ENCODE results near the gene BRD3.

DNA sequence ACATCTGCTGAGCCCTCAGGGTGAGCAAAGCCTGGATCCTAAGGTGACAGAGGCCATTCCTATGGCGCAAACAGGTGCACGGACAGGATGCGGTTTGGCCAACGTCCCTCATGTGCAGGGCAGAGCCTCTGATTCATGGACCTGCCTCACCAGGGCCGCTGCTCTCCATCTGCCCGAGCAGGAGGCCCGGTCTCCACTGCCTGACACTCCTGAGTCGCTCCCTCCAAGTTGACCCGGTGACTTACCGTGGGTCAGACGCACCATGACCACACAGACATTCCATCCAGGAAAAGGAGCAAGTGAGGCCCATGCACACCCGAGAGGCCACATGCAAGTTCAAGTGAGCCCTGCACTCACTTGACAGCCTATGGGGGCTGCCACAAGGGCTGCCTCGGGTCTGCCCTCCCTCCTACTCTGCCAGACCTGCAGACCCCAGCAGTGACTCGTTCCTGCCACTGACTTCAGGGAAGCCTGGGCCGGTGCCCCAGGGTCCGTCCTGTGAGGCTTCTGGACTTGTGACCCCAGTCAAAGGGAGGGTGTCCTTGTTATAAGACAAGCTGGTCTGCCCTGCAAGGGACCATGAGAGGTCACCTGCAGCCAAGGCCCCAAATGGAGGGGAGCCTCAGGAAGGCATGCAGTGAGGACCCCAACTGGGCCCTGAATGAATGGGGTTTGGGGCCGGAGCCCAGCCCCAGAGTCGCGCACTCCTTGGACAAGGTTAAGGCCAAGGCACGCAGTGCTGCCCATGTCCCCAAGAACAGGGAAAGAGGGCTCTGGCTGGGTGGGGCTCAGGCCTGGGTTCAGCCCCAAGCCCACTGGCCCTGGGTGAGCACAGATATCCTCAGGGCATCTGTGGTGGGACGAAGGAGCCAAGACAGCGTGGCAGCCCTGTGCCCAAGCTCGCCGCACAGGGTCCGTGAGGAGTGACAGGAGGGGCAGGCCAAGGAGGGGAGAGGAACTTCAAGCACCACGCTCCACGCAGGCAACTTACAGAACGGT lies 32.5 kb downstream of the BRD3 start:
- TF ChIP-seq, protein P1, sequence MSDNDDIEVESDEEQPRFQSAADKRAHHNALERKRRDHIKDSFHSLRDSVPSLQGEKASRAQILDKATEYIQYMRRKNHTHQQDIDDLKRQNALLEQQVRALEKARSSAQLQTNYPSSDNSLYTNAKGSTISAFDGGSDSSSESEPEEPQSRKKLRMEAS (IDR thresholded peaks at IDR 0.05), result no peak
- TF ChIP-seq PHF8 (conservative IDR thresholded peaks at IDR 0.05; ENCODE audit: low read depth, low read length) (no peak), POLR2A (IDR thresholded peaks at IDR 0.05; ENCODE audit: control extremely low read depth in 1 of 2, low read depth in 2 of 2, low read length in 2 of 2) (no peak), EP300 (IDR thresholded peaks at IDR 0.05; ENCODE audit: borderline replicate concordance in 1 of 2, low read depth in 2 of 2, low read length in 2 of 2) (no peak)
- TF ChIP-seq, protein P2, sequence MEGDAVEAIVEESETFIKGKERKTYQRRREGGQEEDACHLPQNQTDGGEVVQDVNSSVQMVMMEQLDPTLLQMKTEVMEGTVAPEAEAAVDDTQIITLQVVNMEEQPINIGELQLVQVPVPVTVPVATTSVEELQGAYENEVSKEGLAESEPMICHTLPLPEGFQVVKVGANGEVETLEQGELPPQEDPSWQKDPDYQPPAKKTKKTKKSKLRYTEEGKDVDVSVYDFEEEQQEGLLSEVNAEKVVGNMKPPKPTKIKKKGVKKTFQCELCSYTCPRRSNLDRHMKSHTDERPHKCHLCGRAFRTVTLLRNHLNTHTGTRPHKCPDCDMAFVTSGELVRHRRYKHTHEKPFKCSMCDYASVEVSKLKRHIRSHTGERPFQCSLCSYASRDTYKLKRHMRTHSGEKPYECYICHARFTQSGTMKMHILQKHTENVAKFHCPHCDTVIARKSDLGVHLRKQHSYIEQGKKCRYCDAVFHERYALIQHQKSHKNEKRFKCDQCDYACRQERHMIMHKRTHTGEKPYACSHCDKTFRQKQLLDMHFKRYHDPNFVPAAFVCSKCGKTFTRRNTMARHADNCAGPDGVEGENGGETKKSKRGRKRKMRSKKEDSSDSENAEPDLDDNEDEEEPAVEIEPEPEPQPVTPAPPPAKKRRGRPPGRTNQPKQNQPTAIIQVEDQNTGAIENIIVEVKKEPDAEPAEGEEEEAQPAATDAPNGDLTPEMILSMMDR (IDR thresholded peaks at IDR 0.05; ENCODE audit: control extremely low read depth in 1 of 3, insufficient read depth in 1 of 3, low read depth in 1 of 3, low read length in 3 of 3), result no peak
